Neural crest cell (in vitro differentiated cells): ENCODE measurements around the gene POLQ. TPM values are rescaled to one million over a fixed set of nuclear protein-coding genes. Genes with fewer than 3 reads are reported as not detected.

ENCODE experiments used
- DNase-seq: peaks from one replicate; pipeline ENCODE4 v3.0.0; 2021; ENCODE audit warnings: low read depth, mixed read lengths, low spot score
- H3K27ac Mint-ChIP-seq: one replicate; pipeline ENCODE4 v1.8.0; 2021; ENCODE audit warnings: mild to moderate bottlenecking, mixed read lengths; ENCODE audit not compliant: unreplicated experiment
- H3K27me3 Mint-ChIP-seq: 2 replicates; pipeline ENCODE4 v1.8.0; 2021; ENCODE audit warnings: low read depth, mild to moderate bottlenecking, mixed read lengths
- H3K36me3 Mint-ChIP-seq: 2 replicates; pipeline ENCODE4 v1.8.0; 2021; ENCODE audit warnings: low read depth, mild to moderate bottlenecking, mixed read lengths
- H3K4me1 Mint-ChIP-seq: 2 replicates; pipeline ENCODE4 v1.8.0; 2021; ENCODE audit warnings: mixed read lengths
- H3K4me3 Mint-ChIP-seq: one replicate; pipeline ENCODE4 v1.8.0; 2021; ENCODE audit warnings: mild to moderate bottlenecking, mixed read lengths
- H3K9me3 Mint-ChIP-seq: 2 replicates; pipeline ENCODE4 v1.8.0; 2021; ENCODE audit warnings: mixed read lengths
- CTCF ChIP-seq: fragments of 200-600 bp; sonication (generic); conservative IDR thresholded peaks from 2 replicates; pipeline ENCODE4 v1.5.0; 2021; ENCODE audit warnings: antibody characterized with exemption, mild to moderate bottlenecking
- total RNA-seq: library from RNA; stranded (reverse); gene quantifications from 2 replicates; pipeline ENCODE4 v1.2.1, GENCODE V29; 2021

The POLQ gene
- total RNA-seq, 1 donor from 2014 or later, result 17.8 TPM

GRCh38 chr3:121581691-121582090 lies 35.9 kb upstream of the POLQ start:
- Mint-ChIP-seq H3K4me3 (no peak overlapping the region), H3K27me3 (peaks cover 14% of the 10 kb centered on the region), H3K4me1 (no peaks in the 10 kb centered on the region), H3K9me3 (no peaks in the 10 kb centered on the region), H3K27ac (no peak overlapping the region), H3K36me3 (no peaks in the 10 kb centered on the region)
- no peak for DNase-seq
- TF ChIP-seq CTCF, result no peak

GRCh38 chr3:121574449-121574848 lies 28.7 kb upstream of the POLQ start:
- Mint-ChIP-seq H3K9me3 (no peaks in the 10 kb centered on the region), H3K27ac (no peak overlapping the region), H3K36me3 (no peaks in the 10 kb centered on the region), H3K4me1 (no peaks in the 10 kb centered on the region), H3K4me3 (no peak overlapping the region), H3K27me3 (no peaks in the 10 kb centered on the region)
- TF ChIP-seq CTCF, result no peak
- DNase-seq, result no peak

- DNase-seq, result no peak
- Mint-ChIP-seq H3K27ac (no peak within 1 kb of the TSS), H3K9me3 (no peaks in the 10 kb centered on the region), H3K27me3 (no peaks in the 10 kb centered on the region), H3K4me1 (no peaks in the 10 kb centered on the region), H3K36me3 (no peaks in the 10 kb centered on the region), H3K4me3 (no peak within 1 kb of the TSS)
- TF ChIP-seq CTCF, result no peak
These were observed 21.9 kb upstream of the POLQ start, which contains the start of gene ARGFX for GRCh38 chr3:121567649-121568048. ARGFX (plus strand) TSS chr3:121567949; CDS start chr3:121570714, 2,765 bp downstream.

- no peak for DNase-seq
- no peaks in the 10 kb centered on the region for H3K4me1 Mint-ChIP-seq
- TF ChIP-seq CTCF, result no peak
- H3K9me3 Mint-ChIP-seq, result no peaks in the 10 kb centered on the region
- no peak overlapping the region for H3K27ac Mint-ChIP-seq
- no peaks in the 10 kb centered on the region for H3K36me3 Mint-ChIP-seq
- H3K4me3 Mint-ChIP-seq, result no peak overlapping the region
- no peaks in the 10 kb centered on the region for H3K27me3 Mint-ChIP-seq
These were observed 21.0 kb upstream of the POLQ start for GRCh38 chr3:121566773-121567172.

GRCh38 chr3:121562148-121562547 lies 16.4 kb upstream of the POLQ start:
- Mint-ChIP-seq H3K4me3 (no peak overlapping the region), H3K4me1 (peaks cover 5% of the 10 kb centered on the region), H3K27me3 (no peaks in the 10 kb centered on the region), H3K9me3 (no peaks in the 10 kb centered on the region), H3K36me3 (no peaks in the 10 kb centered on the region), H3K27ac (no peak overlapping the region)
- no peak for DNase-seq
- no peak for TF ChIP-seq CTCF
